ENCODE measurements around the gene MLLT3.

GRCh38 chr9:20418485-20418884 is 203.8 kb downstream of the MLLT3 start:
- no peak for TF ChIP-seq POLR2A (IDR thresholded peaks at IDR 0.05)
- no peak for TF ChIP-seq CTCF (IDR thresholded peaks at IDR 0.05)

Data from Peyer's patch (tissue), 4 donors.